OCI-LY3 (cell line): ENCODE measurements around the gene HOXA6.

ENCODE experiments used
- H2AFZ ChIP-seq: fragments of 200-600, 300-600 bp; shearing (Covaris generic); 2 replicates; pipeline ENCODE4 v1.6.0; 2014; ENCODE audit warnings: antibody characterized with exemption, low read depth, low read length
- H3K27ac ChIP-seq: fragments of 200-600, 300-600 bp; sonication (generic); 2 replicates; pipeline ENCODE4 v1.5.1; 2014; ENCODE audit warnings: mild to moderate bottlenecking, low read length, moderate library complexity, mixed read lengths
- H3K27me3 ChIP-seq: fragments of 200-600, 300-600 bp; sonication (generic); 2 replicates; pipeline ENCODE4 v1.6.1; 2014; ENCODE audit warnings: low read depth, low read length, mixed read lengths
- H3K36me3 ChIP-seq: fragments of 200-600, 300-600 bp; sonication (generic); replicated peaks from 2 replicates; pipeline ENCODE3; 2014; ENCODE audit warnings: low read depth, low read length, mixed read lengths
- H3K4me1 ChIP-seq: fragments of 300-600, 200-600 bp; sonication (generic); 2 replicates; pipeline ENCODE4 v1.6.1; 2014; ENCODE audit warnings: low read length, mixed read lengths
- H3K4me2 ChIP-seq: fragments of 200-600, 300-600 bp; sonication (generic); 2 replicates; pipeline ENCODE4 v1.6.1; 2014; ENCODE audit warnings: low read length, mixed read lengths
- H3K4me3 ChIP-seq: fragments of 300-600, 200-600 bp; sonication (generic); 2 replicates; pipeline ENCODE4 v1.5.1; 2014; ENCODE audit warnings: antibody characterized with exemption, mild to moderate bottlenecking, low read length, moderate library complexity
- H3K79me2 ChIP-seq: fragments of 300-600, 200-600 bp; shearing (Covaris generic); 2 replicates; pipeline ENCODE4 v1.6.1; 2014; ENCODE audit warnings: mild to moderate bottlenecking, low read length, mixed read lengths
- H3K9ac ChIP-seq: fragments of 300-600, 200-600 bp; shearing (Covaris generic); 2 replicates; pipeline ENCODE4 v1.6.0; 2014; ENCODE audit warnings: mild to moderate bottlenecking, low read length, moderate library complexity
- H3K9me3 ChIP-seq: fragments of 200-600, 300-600 bp; shearing (Covaris generic); 2 replicates; pipeline ENCODE4 v1.6.1; 2014; ENCODE audit warnings: low read length, mixed read lengths; ENCODE audit not compliant: insufficient read depth
- H4K20me1 ChIP-seq: fragments of 200-600, 300-600 bp; sonication (generic); 2 replicates; pipeline ENCODE4 v1.6.1; 2016; ENCODE audit warnings: low read length, mixed read lengths; ENCODE audit not compliant: insufficient read depth
- EZH2phosphoT487 ChIP-seq: fragments of 200-600 bp; shearing (Covaris generic); IDR thresholded peaks from 2 replicates; pipeline ENCODE4 v1.6.1; 2018; ENCODE audit warnings: antibody characterized with exemption, mixed run types, low read depth
- TF ChIP-seq, protein P1 (sequence below): fragments of 200-600, 300-600 bp; sonication (generic); IDR thresholded peaks from 2 replicates; pipeline ENCODE4 v1.5.1; 2014; ENCODE audit warnings: antibody characterized with exemption, low read length, low read depth

Gene HOXA6

DNA sequence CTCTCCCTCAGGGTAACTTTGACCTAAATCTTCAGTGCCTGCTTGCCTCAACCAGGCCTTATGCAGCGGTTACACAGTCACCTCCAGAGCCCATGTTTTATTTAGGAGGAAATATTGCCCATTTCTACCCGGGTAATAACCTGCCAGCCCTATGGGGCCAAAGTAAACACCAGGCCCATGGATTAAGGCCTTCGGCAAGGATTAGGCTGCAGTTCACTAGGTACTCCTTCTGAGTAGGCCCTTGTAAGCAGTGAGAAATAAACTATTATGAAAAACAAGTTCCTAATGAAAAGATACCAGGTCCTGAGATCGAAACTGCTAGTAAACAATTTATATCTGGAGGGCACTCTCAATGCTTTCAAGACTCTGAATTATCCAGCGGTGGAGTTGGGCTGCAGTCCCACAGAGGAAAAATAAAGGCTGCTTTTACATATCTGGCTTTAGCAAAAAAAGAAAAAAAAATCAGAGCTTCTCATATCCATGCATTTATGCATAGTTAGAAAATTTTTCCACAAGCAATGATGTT is 30.3 kb upstream of the HOXA6 start:
- no peaks in the 10 kb centered on the region for H3K4me1 ChIP-seq
- no peak for TF ChIP-seq EZH2phosphoT487
- TF ChIP-seq, protein P1, sequence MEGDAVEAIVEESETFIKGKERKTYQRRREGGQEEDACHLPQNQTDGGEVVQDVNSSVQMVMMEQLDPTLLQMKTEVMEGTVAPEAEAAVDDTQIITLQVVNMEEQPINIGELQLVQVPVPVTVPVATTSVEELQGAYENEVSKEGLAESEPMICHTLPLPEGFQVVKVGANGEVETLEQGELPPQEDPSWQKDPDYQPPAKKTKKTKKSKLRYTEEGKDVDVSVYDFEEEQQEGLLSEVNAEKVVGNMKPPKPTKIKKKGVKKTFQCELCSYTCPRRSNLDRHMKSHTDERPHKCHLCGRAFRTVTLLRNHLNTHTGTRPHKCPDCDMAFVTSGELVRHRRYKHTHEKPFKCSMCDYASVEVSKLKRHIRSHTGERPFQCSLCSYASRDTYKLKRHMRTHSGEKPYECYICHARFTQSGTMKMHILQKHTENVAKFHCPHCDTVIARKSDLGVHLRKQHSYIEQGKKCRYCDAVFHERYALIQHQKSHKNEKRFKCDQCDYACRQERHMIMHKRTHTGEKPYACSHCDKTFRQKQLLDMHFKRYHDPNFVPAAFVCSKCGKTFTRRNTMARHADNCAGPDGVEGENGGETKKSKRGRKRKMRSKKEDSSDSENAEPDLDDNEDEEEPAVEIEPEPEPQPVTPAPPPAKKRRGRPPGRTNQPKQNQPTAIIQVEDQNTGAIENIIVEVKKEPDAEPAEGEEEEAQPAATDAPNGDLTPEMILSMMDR, result no peak
- no peaks in the 10 kb centered on the region for H3K36me3 ChIP-seq
- no peak overlapping the region for H3K4me3 ChIP-seq
- no peaks in the 10 kb centered on the region for H4K20me1 ChIP-seq
- no peak overlapping the region for H3K9ac ChIP-seq
- no peaks in the 10 kb centered on the region for H3K9me3 ChIP-seq
- no peak overlapping the region for H3K27ac ChIP-seq
- H3K79me2 ChIP-seq, result no peaks in the 10 kb centered on the region
- no peak overlapping the region for H2AFZ ChIP-seq
- H3K4me2 ChIP-seq, result no peak overlapping the region
- no peaks in the 10 kb centered on the region for H3K27me3 ChIP-seq

DNA sequence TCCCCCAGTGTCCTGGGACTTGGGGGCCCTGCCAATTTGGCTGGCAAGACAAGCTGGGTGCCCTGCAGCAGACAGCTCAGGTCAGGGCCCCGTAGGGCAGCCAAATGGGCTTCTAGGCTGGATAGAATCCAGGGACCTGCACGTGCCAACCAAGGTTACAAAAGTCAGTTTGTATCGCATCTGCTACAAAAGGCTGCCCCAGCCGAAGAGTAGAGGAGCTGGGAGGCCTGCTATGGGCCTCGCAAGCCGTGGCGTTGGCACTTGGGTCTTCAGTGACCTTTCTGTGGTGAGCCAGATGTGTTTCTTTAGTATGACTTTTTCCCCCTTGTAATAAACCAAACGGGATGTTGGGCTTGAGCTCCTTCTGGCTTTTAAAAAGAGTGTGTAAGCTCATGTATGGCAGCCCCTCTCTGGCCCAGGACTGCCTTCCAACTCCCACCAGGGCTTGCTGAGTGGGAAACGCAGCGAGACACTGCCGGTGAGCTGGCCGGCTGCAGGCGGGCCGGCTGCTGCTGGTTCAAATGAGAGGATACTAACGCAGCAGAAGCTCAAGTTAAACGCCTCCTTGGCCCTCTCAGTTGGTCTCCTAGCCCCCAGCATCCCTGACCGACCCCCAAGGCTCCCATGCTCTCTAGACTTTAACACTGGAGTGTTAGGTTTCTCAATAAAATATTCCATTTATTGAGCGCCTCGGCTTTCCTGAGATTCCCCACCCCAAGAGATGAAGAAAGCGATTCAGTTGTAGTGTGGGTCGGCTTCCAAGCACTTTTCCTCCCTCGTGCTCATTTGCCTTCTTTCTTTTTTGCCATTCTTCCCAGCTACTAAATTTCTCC is 29.6 kb upstream of the HOXA6 start:
- no peaks in the 10 kb centered on the region for H3K9me3 ChIP-seq
- H3K36me3 ChIP-seq, result no peaks in the 10 kb centered on the region
- no peak overlapping the region for H3K27ac ChIP-seq
- no peaks in the 10 kb centered on the region for H3K4me1 ChIP-seq
- no peaks in the 10 kb centered on the region for H3K79me2 ChIP-seq
- no peak for TF ChIP-seq EZH2phosphoT487
- TF ChIP-seq, protein P1, result no peak
- H4K20me1 ChIP-seq, result no peaks in the 10 kb centered on the region
- no peak overlapping the region for H3K4me2 ChIP-seq
- no peak overlapping the region for H3K4me3 ChIP-seq
- H2AFZ ChIP-seq, result no peak overlapping the region
- H3K9ac ChIP-seq, result no peak overlapping the region
- no peaks in the 10 kb centered on the region for H3K27me3 ChIP-seq

DNA sequence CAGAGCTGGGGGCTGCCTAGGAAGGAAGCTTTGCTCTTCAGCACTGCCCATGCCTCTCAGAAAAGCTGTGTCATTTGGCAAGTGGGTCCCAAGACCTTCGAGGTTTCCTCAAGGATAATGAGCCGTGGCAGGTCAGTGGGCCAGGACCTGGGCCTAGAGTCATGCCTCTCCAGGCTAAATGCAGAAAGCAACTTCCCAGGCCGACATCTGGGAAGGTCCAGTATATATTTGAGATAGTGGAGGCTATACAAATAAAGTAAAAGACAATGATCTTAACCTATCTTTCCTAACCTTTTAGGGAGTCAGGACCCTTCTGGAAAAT is 28.9 kb upstream of the HOXA6 start:
- Histone ChIP-seq H3K36me3 (no peaks in the 10 kb centered on the region), H3K4me3 (no peak overlapping the region), H3K4me2 (no peak overlapping the region), H2AFZ (no peak overlapping the region), H3K4me1 (no peaks in the 10 kb centered on the region), H3K9me3 (no peaks in the 10 kb centered on the region), H4K20me1 (no peaks in the 10 kb centered on the region), H3K27ac (no peak overlapping the region), H3K79me2 (no peaks in the 10 kb centered on the region), H3K27me3 (no peaks in the 10 kb centered on the region), H3K9ac (no peak overlapping the region)
- no peak for TF ChIP-seq EZH2phosphoT487
- TF ChIP-seq, protein P1, result no peak

DNA sequence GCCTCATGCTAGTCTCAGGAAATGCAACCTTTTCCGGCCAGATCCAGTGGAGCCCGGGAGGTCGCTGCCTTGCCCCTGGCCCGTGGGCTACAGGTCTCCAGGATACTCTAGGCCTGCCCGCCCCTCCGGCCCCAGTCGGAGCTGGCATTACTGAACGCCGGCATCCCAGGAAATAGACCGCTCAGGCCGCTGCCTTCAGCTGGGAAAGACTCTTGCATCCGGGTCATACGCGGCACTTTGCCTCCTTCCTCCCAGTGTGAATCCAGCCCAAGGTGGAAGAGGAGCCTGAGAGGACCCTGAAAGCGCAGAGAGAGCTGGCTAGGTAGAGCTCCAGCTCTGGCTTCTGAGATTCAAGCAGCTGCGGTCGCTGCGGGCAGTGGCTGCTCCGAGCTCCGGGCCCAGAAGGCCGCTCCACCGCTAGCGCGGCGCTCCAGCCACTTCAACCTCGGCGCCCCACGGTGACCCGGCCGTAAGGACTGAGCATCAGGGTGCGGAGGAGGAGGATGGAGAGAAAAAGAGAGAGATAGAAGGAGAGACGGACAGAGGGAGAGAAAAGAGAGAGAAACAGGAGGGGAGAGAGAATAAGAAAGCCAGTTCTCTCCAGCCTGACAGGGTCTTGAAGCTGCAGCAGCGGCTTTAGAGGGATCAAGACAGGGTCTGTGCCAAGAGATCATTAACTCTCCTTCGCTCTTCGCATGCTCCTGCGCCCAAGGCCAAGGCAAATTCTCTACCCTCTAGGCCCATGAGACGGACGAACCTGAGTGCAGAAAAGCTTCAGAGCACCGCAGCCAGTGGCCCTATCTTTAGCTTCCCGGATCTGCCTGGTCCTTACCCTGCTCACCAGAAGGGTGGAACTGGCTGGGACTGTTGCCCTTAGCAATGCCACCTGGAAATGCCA is 28.3 kb upstream of the HOXA6 start:
- no peak overlapping the region for H2AFZ ChIP-seq
- H3K27ac ChIP-seq, result no peak overlapping the region
- H3K36me3 ChIP-seq, result no peaks in the 10 kb centered on the region
- H3K9me3 ChIP-seq, result no peaks in the 10 kb centered on the region
- no peaks in the 10 kb centered on the region for H3K27me3 ChIP-seq
- no peak overlapping the region for H3K9ac ChIP-seq
- H3K79me2 ChIP-seq, result no peaks in the 10 kb centered on the region
- no peaks in the 10 kb centered on the region for H3K4me1 ChIP-seq
- H3K4me3 ChIP-seq, result no peak overlapping the region
- no peaks in the 10 kb centered on the region for H4K20me1 ChIP-seq
- H3K4me2 ChIP-seq, result no peak overlapping the region
- no peak for TF ChIP-seq EZH2phosphoT487
- TF ChIP-seq, protein P1, result no peak
